Karpas-422 (cell line): ENCODE results near the gene GPER1. TPM values are rescaled to one million over a fixed set of nuclear protein-coding genes. Genes with fewer than 3 reads are reported as not detected.

Experiments used
- DNase-seq: peaks from one replicate; pipeline ENCODE4 v3.0.0-alpha.2; 2015
- H2AFZ ChIP-seq: fragments of 200-600 bp; sonication (generic); 2 replicates; pipeline ENCODE4 v1.6.1; 2014; ENCODE audit warnings: antibody characterized with exemption, low read length, mixed read lengths
- H3K27ac ChIP-seq: fragments of 200-600 bp; sonication (generic); 2 replicates; pipeline ENCODE4 v1.5.1; 2014; ENCODE audit warnings: mild to moderate bottlenecking, low read length, moderate library complexity
- H3K27me3 ChIP-seq: fragments of 200-600 bp; sonication (generic); 2 replicates; pipeline ENCODE4 v1.6.1; 2014; ENCODE audit warnings: low read length, mixed read lengths
- H3K36me3 ChIP-seq: fragments of 200-600 bp; sonication (generic); 2 replicates; pipeline ENCODE4 v1.6.1; 2014; ENCODE audit warnings: low read length, mixed read lengths; ENCODE audit not compliant: insufficient read depth
- H3K4me1 ChIP-seq: fragments of 200-600 bp; sonication (generic); 2 replicates; pipeline ENCODE4 v1.6.1; 2014; ENCODE audit warnings: mild to moderate bottlenecking, low read length, mixed read lengths
- H3K4me2 ChIP-seq: fragments of 200-600 bp; sonication (generic); 2 replicates; pipeline ENCODE4 v1.6.1; 2014; ENCODE audit warnings: low read length, low read depth, mild to moderate bottlenecking; ENCODE audit not compliant: poor library complexity, severe bottlenecking
- H3K4me3 ChIP-seq: fragments of 200-600 bp; sonication (generic); 2 replicates; pipeline ENCODE4 v1.5.1; 2014; ENCODE audit warnings: mild to moderate bottlenecking, antibody characterized with exemption, low read length, mixed read lengths
- H3K79me2 ChIP-seq: fragments of 200-600 bp; sonication (generic); 2 replicates; pipeline ENCODE4 v1.6.1; 2014; ENCODE audit warnings: mild to moderate bottlenecking, low read length, mixed read lengths
- H3K9ac ChIP-seq: fragments of 200-600 bp; sonication (generic); 2 replicates; pipeline ENCODE4 v1.6.0; 2014; ENCODE audit warnings: low read length
- H3K9me2 ChIP-seq: fragments of 200-600 bp; sonication (generic), shearing (Covaris generic); replicated peaks from 2 replicates; pipeline ENCODE4 v1.6.0; 2014; ENCODE audit warnings: mild to moderate bottlenecking, low read length, moderate library complexity; ENCODE audit not compliant: insufficient read depth
- H3K9me3 ChIP-seq: fragments of 300-700, 200-600 bp; sonication (generic); 2 replicates; pipeline ENCODE4 v1.6.1; 2014; ENCODE audit warnings: low read length, mixed read lengths
- H4K20me1 ChIP-seq: fragments of 200-600 bp; sonication (generic); 2 replicates; pipeline ENCODE4 v1.6.1; 2014; ENCODE audit warnings: mild to moderate bottlenecking, antibody characterized with exemption, low read length, low read depth; ENCODE audit not compliant: insufficient read depth
- total RNA-seq: library from RNA; depleted of rRNA; stranded (reverse); fragments of >200 nt; shearing (Covaris generic); gene quantifications from 2 replicates; pipeline ENCODE4 v1.2.3, GENCODE V29; 2014; ENCODE audit warnings: low replicate concordance

Gene GPER1
- total RNA-seq, 1 experiment from 2014 or later: not detected

DNA sequence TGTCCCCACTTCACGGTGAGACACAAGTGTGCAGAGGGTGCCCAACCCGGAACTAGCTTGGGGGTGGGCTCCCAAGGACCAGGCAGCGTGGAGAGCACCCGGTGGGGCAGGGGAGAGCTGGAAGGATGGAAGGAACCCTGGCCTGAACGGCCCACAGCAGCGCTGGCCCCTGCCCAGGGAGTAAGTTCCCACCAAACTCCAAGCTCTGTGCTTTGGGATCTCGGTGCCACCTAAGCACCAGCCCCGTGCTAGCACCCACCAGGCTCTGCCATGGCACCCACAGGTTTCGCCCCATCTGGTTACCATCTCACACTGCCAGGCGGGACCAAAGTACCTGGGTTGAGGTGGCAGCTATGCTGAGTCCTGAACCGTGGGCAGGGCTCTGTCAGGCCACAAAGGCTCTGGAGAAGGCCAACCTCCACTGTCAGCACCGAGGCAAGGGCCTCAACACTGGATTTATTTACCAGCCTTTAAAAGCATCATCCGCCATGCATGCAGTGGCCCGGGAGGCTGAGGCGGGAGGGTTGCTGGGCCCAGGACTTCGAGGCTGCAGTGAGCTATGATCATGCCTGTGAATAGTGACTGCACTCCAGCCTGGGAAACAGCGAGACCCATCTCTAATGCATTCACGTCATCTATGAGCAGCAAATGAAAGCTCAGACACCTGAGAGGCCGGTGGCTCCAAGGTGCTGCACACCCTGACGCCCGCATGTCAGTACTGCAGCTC lies 16.0 kb downstream of the GPER1 start:
- no peak overlapping the region for H3K4me2 ChIP-seq

DNA sequence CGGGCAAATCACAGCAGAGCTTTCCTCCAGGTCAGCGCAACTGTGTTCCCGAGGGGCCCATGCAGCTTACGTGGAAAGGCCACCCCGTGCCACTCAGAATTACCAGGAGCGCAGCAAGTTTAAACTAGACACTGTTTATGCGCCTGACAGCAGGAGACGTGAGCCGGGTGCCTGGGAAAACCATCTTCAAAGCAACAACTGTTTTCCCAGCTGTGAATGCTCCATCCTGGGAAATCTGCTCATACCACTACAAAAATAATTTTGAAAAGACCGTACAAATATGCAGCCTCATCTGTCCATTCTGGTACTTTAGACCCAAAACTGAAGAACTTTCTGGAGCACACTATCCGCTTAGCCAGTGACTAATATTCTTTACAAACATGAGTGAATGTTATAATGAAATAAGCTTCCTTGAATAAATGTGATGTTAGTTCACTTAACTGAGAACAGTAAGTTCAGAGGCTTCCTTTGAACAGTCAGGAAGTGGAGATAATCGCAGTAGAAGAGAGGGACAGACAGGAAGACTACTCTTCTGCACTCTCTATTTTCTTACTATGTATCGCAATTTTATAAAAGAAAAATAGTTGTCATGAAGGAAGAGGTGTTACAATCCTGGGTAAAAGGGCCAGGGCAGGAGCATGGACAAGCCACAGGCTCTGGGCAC lies 16.7 kb downstream of the GPER1 start:
- no peaks in the 10 kb centered on the region for H3K79me2 ChIP-seq
- H4K20me1 ChIP-seq: peaks cover 59% of the 10 kb centered on the region
- no peak for DNase-seq
- H3K9me3 ChIP-seq: no peaks in the 10 kb centered on the region
- no peak overlapping the region for H3K9ac ChIP-seq
- H3K4me3 ChIP-seq: no peak overlapping the region
- H3K27me3 ChIP-seq: no peaks in the 10 kb centered on the region
- H3K36me3 ChIP-seq: no peaks in the 10 kb centered on the region
- H3K4me1 ChIP-seq: no peaks in the 10 kb centered on the region
- no peak overlapping the region for H2AFZ ChIP-seq
- no peaks in the 10 kb centered on the region for H3K9me2 ChIP-seq
- no peak overlapping the region for H3K4me2 ChIP-seq
- no peak overlapping the region for H3K27ac ChIP-seq

More for the DNA sequence above, 16.0 kb downstream of the GPER1 start:
- Histone ChIP-seq H3K9ac (no peak overlapping the region), H3K9me2 (no peaks in the 10 kb centered on the region), H4K20me1 (peaks cover 62% of the 10 kb centered on the region), H3K79me2 (no peaks in the 10 kb centered on the region), H3K9me3 (no peaks in the 10 kb centered on the region), H2AFZ (no peak overlapping the region), H3K27me3 (no peaks in the 10 kb centered on the region), H3K4me1 (no peaks in the 10 kb centered on the region), H3K27ac (no peak overlapping the region), H3K4me3 (no peak overlapping the region), H3K36me3 (no peaks in the 10 kb centered on the region)
- DNase-seq: no peak

DNA sequence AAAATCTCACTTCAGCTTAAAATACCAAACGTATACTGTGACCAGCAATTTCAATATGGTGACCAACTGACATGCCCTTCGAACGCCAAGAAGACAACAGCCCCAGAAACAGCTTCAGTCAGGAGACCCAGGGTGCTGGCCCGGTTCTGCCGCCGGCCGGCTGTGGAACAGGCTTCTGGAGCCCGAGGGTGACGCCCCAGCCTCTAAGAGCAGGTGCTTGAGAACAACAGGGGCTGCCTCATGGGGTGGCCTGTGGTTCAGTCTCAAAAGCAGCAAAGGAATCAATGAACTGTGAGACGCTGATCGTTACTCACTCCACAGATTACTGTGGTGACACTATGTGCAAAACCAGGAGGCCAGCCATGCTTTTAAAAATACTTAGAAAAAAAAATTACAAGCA lies 17.3 kb downstream of the GPER1 start:
- Histone ChIP-seq H3K4me3 (no peak overlapping the region), H3K4me2 (no peak overlapping the region), H3K9ac (no peak overlapping the region), H3K4me1 (no peaks in the 10 kb centered on the region), H2AFZ (no peak overlapping the region), H3K79me2 (no peaks in the 10 kb centered on the region), H4K20me1 (peaks cover 55% of the 10 kb centered on the region), H3K9me3 (no peaks in the 10 kb centered on the region), H3K9me2 (no peaks in the 10 kb centered on the region), H3K27ac (no peak overlapping the region), H3K36me3 (no peaks in the 10 kb centered on the region), H3K27me3 (no peaks in the 10 kb centered on the region)
- DNase-seq: no peak

DNA sequence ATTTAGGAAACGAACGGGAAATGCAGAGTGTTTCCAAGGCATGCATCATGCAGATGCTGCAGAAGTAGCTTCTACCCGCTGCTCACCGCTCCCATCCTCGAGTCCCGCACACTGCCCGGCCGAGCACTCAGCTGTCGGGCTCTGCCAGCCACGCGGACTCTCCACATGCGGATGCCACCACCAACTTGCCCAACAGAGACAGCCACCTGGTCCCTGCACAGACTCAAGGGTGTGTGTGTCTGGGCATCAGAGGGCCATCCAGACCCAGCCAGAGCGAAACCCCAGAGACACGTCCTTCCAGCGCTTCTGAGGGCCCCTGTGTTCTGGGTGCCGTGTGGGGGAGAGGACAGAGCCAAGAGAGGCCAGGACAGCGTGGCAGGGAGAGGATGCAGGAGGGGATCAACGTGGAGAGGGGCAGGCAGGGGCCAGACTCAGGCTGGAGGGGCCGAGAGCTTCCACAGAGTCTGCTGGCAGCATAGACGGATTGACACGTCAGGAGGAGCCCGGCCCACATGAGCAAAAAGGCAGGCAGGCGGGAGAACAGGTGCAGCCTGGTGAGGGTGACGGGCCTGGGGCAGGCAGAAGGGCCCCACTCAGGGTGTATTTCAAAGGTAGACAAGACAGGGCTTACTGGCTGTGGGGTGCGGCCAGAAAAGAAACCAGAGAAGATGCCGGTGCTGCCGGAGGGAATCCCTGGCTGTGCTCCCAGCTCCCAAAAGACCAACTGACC lies 18.3 kb downstream of the GPER1 start:
- H3K4me1 ChIP-seq: no peaks in the 10 kb centered on the region
- H3K36me3 ChIP-seq: no peaks in the 10 kb centered on the region
- no peaks in the 10 kb centered on the region for H3K79me2 ChIP-seq
- H3K4me2 ChIP-seq: no peak overlapping the region
- H2AFZ ChIP-seq: no peak overlapping the region
- no peaks in the 10 kb centered on the region for H3K27me3 ChIP-seq
- peaks cover 51% of the 10 kb centered on the region for H4K20me1 ChIP-seq
- H3K4me3 ChIP-seq: no peak overlapping the region
- H3K9me3 ChIP-seq: no peaks in the 10 kb centered on the region
- no peak for DNase-seq
- no peak overlapping the region for H3K27ac ChIP-seq
- H3K9me2 ChIP-seq: no peaks in the 10 kb centered on the region
- no peak overlapping the region for H3K9ac ChIP-seq

DNA sequence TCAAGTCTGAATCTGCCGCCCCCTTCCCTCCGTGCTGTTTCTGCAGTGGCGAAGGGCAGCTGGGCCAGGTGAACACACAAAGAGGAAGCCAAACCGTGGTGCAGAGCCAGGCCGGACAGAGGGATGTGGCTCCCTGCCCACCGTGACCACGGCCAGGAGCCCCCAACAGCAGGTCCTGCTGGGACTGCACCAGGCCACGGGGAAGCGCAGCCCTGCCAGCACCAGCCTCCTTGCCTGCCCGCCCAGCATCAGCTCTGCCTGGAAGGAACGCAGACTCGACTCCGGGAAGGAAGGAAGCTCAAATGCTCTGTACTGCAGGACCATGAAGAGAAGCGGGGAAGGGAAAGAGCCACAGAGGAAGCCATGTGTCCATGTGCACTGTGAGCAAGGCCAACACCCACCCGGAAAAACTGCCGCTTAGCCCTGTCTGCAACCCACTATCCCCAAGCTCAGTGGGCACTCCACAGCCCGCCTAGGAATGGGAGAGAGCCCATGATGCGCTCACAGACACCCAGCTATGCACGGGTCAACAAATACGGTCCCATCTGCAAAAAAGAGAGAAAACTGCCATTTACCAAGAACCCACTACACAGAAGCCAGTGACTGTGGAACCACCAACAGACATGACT lies 19.0 kb downstream of the GPER1 start:
- no peaks in the 10 kb centered on the region for H3K9me3 ChIP-seq
- H2AFZ ChIP-seq: no peak overlapping the region
- H3K27me3 ChIP-seq: no peaks in the 10 kb centered on the region
- H3K79me2 ChIP-seq: no peaks in the 10 kb centered on the region
- no peaks in the 10 kb centered on the region for H3K9me2 ChIP-seq
- no peak overlapping the region for H3K9ac ChIP-seq
- no peak overlapping the region for H3K4me2 ChIP-seq
- peaks cover 56% of the 10 kb centered on the region for H4K20me1 ChIP-seq
- no peaks in the 10 kb centered on the region for H3K36me3 ChIP-seq
- no peak for DNase-seq
- H3K27ac ChIP-seq: no peak overlapping the region
- no peak overlapping the region for H3K4me3 ChIP-seq
- no peaks in the 10 kb centered on the region for H3K4me1 ChIP-seq

DNA sequence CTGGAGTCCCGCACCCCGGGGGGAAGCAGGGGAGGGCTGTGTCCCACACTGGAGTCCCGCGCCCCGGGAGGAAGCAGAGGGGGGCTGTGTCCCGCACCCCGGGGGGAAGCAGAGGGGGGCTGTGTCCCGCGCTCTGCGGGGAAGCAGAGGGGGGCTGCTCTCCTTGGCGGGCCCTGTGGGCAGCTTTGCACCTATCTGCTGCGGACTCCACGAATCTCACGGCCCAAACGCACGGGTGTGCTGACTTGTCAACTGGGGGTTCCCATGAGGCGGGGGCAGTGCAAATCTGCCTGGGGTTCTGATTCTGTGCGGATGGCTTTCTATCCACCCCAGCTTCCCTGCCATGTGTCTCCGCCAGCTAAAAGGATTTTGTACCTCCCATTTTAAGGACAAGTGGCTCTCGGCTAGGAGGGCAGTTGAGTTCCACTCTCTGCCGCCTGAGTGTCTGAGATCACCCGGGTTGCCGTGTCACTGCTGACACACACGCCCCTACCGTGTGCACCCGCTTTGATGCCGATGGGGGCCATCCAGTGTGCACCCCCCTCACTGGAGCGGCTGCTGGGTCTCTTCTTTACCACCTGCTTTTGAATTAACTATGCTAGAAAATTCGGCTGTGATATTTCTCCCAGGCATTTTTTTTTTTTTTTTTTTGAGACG lies 20.5 kb downstream of the GPER1 start:
- Histone ChIP-seq H3K79me2 (no peaks in the 10 kb centered on the region), H2AFZ (no peak overlapping the region), H3K9me3 (no peaks in the 10 kb centered on the region), H3K4me1 (no peaks in the 10 kb centered on the region), H3K4me2 (no peak overlapping the region), H3K36me3 (no peaks in the 10 kb centered on the region), H4K20me1 (peaks cover 46% of the 10 kb centered on the region), H3K27ac (no peak overlapping the region), H3K9me2 (no peaks in the 10 kb centered on the region), H3K4me3 (no peak overlapping the region), H3K9ac (no peak overlapping the region), H3K27me3 (no peaks in the 10 kb centered on the region)
- DNase-seq: no peak

DNA sequence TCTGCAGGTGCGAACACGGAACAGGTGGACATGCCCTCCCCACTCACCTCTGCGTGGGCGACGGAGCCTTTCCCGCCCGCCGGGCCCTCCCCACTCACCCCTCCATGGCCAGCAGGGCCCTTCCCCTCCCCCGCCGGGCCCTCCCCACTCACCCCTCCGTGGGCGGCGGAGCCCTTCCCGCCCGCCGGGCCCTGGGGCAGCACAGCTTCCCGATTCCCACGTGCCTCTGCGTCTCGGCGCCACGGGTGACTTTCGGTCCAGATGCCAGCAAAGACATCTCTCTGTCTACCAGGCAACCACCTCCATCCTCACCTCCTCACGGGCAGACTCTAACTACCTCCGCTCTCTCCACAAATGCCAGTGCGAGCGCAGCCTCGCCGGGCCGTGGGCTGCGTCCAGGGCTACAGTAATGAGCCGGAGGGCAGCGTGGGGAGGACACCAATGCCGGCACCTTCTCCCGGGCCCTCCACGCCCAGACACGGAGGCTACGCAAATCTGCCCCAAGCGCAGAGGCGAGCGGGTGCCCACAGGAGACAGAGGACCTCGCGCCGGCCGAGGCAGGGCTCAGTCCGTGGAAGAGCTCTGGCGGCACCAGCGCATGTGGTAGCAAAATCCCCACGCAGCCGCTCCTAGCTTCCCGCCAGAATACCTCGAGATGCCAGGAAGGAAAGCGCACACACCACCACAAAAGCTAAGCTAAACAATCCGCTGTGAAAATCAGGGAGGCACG lies 21.8 kb downstream of the GPER1 start:
- no peaks in the 10 kb centered on the region for H3K27me3 ChIP-seq
- no peaks in the 10 kb centered on the region for H3K79me2 ChIP-seq
- H3K36me3 ChIP-seq: no peaks in the 10 kb centered on the region
- H3K9ac ChIP-seq: no peak overlapping the region
- no peak overlapping the region for H2AFZ ChIP-seq
- H3K4me2 ChIP-seq: no peak overlapping the region
- H3K9me2 ChIP-seq: no peaks in the 10 kb centered on the region
- no peaks in the 10 kb centered on the region for H3K9me3 ChIP-seq
- DNase-seq: no peak
- H3K27ac ChIP-seq: no peak overlapping the region
- H4K20me1 ChIP-seq: peaks cover 33% of the 10 kb centered on the region; the same call in 1 of the 2 replicates
- H3K4me3 ChIP-seq: no peak overlapping the region
- no peaks in the 10 kb centered on the region for H3K4me1 ChIP-seq
